H9 (cell line): Measurements from ENCODE around the gene MPST. TPM values are rescaled to one million over a fixed set of nuclear protein-coding genes. Genes with fewer than 3 reads are reported as not detected.

Experiments used
- DNase-seq: peaks from one replicate; pipeline ENCODE4 v3.0.0-alpha.2; 2017
- H2AFZ ChIP-seq: one replicate; pipeline ENCODE4 v1.6.1; 2013; ENCODE audit warnings: mild to moderate bottlenecking, low read length, control low read depth, moderate library complexity
- H2AK5ac ChIP-seq: 2 replicates; pipeline ENCODE4 v1.6.1; 2013; ENCODE audit warnings: low read length, control low read depth, mixed read lengths; ENCODE audit not compliant: insufficient read length
- H2BK120ac ChIP-seq: one replicate; pipeline ENCODE4 v1.6.1; 2013; ENCODE audit warnings: low read depth, mild to moderate bottlenecking, low read length, control low read depth, inconsistent platforms; ENCODE audit not compliant: poor library complexity, severe bottlenecking
- H2BK12ac ChIP-seq: 2 replicates; pipeline ENCODE4 v1.6.1; 2013; ENCODE audit warnings: low read length, control low read depth, mixed read lengths, low read depth; ENCODE audit not compliant: insufficient read length
- H2BK15ac ChIP-seq: 2 replicates; pipeline ENCODE4 v1.6.1; 2013; ENCODE audit warnings: low read depth, low read length, control low read depth
- H2BK20ac ChIP-seq: one replicate; pipeline ENCODE4 v1.6.1; 2013; ENCODE audit warnings: low read depth, mild to moderate bottlenecking, low read length, control low read depth, inconsistent platforms; ENCODE audit not compliant: poor library complexity, severe bottlenecking
- H2BK5ac ChIP-seq: 2 replicates; pipeline ENCODE4 v1.6.1; 2013; ENCODE audit warnings: low read length, control low read depth, mixed read lengths; ENCODE audit not compliant: insufficient read length
- H3K14ac ChIP-seq: 2 replicates; pipeline ENCODE4 v1.6.1; 2013; ENCODE audit warnings: low read length, control low read depth; ENCODE audit not compliant: insufficient read depth
- H3K18ac ChIP-seq: 2 replicates; pipeline ENCODE4 v1.6.1; 2013; ENCODE audit warnings: low read depth, mild to moderate bottlenecking, mixed read lengths, low read length, control low read depth; ENCODE audit not compliant: insufficient read length
- H3K23ac ChIP-seq: 2 replicates; pipeline ENCODE4 v1.6.1; 2013; ENCODE audit warnings: low read length, control low read depth, mixed read lengths, low read depth; ENCODE audit not compliant: insufficient read length
- H3K23me2 ChIP-seq: 2 replicates; pipeline ENCODE4 v1.6.1; 2013; ENCODE audit warnings: low read depth, mild to moderate bottlenecking, mixed read lengths, low read length, control low read depth; ENCODE audit not compliant: insufficient read length, poor library complexity, severe bottlenecking
- H3K27ac ChIP-seq: 2 replicates; pipeline ENCODE4 v1.5.1; 2013; ENCODE audit warnings: low read length, control low read depth, mixed read lengths, low read depth; ENCODE audit not compliant: insufficient read length
- H3K27me3 ChIP-seq: 2 replicates; pipeline ENCODE4 v1.6.1; 2013; ENCODE audit warnings: low read length, control low read depth, inconsistent platforms; ENCODE audit not compliant: insufficient read depth
- H3K4ac ChIP-seq: 2 replicates; pipeline ENCODE4 v1.6.1; 2013; ENCODE audit warnings: low read depth, mild to moderate bottlenecking, control low read depth, inconsistent platforms, low read length, moderate library complexity
- H3K4me1 ChIP-seq: 2 replicates; pipeline ENCODE4 v1.6.1; 2013; ENCODE audit warnings: low read length, control low read depth, inconsistent platforms; ENCODE audit not compliant: insufficient read depth
- H3K4me2 ChIP-seq: 2 replicates; pipeline ENCODE4 v1.6.1; 2013; ENCODE audit warnings: low read length, control low read depth, mixed read lengths; ENCODE audit not compliant: insufficient read length, insufficient read depth
- H3K56ac ChIP-seq: 2 replicates; pipeline ENCODE4 v1.6.1; 2013; ENCODE audit warnings: low read depth, mild to moderate bottlenecking, mixed read lengths, low read length, control low read depth; ENCODE audit not compliant: insufficient read length
- H3K79me1 ChIP-seq: 2 replicates; pipeline ENCODE4 v1.6.1; 2013; ENCODE audit warnings: low read depth, mild to moderate bottlenecking, moderate library complexity, low read length, control low read depth, inconsistent platforms; ENCODE audit not compliant: insufficient read depth, poor library complexity, severe bottlenecking
- H3K79me2 ChIP-seq: 2 replicates; pipeline ENCODE4 v1.6.1; 2013; ENCODE audit warnings: low read length, control low read depth, inconsistent platforms; ENCODE audit not compliant: insufficient read depth
- H3K9ac ChIP-seq: 2 replicates; pipeline ENCODE4 v1.6.1; 2013; ENCODE audit warnings: low read length, control low read depth, mixed read lengths; ENCODE audit not compliant: insufficient read length; ENCODE audit errors: extremely low read depth
- H3K9me3 ChIP-seq: one replicate; pipeline ENCODE4 v1.6.1; 2013; ENCODE audit warnings: low read depth, low read length, inconsistent platforms; ENCODE audit not compliant: control insufficient read depth
- H3T11ph ChIP-seq: one replicate; pipeline ENCODE4 v1.6.1; 2013; ENCODE audit warnings: mild to moderate bottlenecking, low read length, control low read depth, inconsistent platforms
- H4K20me1 ChIP-seq: one replicate; pipeline ENCODE4 v1.6.1; 2013; ENCODE audit not compliant: control insufficient read depth, insufficient read length, insufficient read depth
- H4K5ac ChIP-seq: 2 replicates; pipeline ENCODE4 v1.6.1; 2013; ENCODE audit warnings: low read depth, mild to moderate bottlenecking, mixed read lengths, low read length, control low read depth; ENCODE audit not compliant: insufficient read length
- H4K8ac ChIP-seq: replicated peaks from 2 replicates; pipeline ENCODE4 v1.6.1; 2013; ENCODE audit warnings: low read length, control low read depth, mixed read lengths, low read depth; ENCODE audit not compliant: insufficient read length
- H4K91ac ChIP-seq: 2 replicates; pipeline ENCODE4 v1.6.1; 2013; ENCODE audit warnings: low read depth, mild to moderate bottlenecking, moderate library complexity, mixed read lengths, low read length, control low read depth; ENCODE audit not compliant: insufficient read length
- H3K27ac Mint-ChIP-seq, 3 experiments: 2 replicates in 2 of 3; 3 replicates in 1 of 3; pipeline ENCODE4 v1.8.0; 2020 to 2021; ENCODE audit warnings: mixed read lengths in 3 of 3, mild to moderate bottlenecking in 1 of 3, moderate library complexity in 1 of 3
- H3K27me3 Mint-ChIP-seq: 2 replicates; pipeline ENCODE4 v1.8.0; 2021; ENCODE audit warnings: low read depth, mild to moderate bottlenecking, moderate library complexity, mixed read lengths
- H3K36me3 Mint-ChIP-seq, 3 experiments: 2 replicates in 2 of 3; 3 replicates in 1 of 3; pipeline ENCODE4 v1.8.0; 2020 to 2021; ENCODE audit warnings: low read depth in 3 of 3, mixed read lengths in 3 of 3; ENCODE audit not compliant: insufficient read depth in 1 of 3
- H3K4me1 Mint-ChIP-seq, 2 experiments: 2 replicates each; pipeline ENCODE4 v1.8.0; 2020; ENCODE audit warnings: mixed read lengths in 2 of 2
- H3K4me3 Mint-ChIP-seq, 2 experiments: 2 replicates in 1 of 2; 3 replicates in 1 of 2; pipeline ENCODE4 v1.8.0; 2020 to 2021; ENCODE audit warnings: mild to moderate bottlenecking in 2 of 2, mixed read lengths in 2 of 2, moderate library complexity in 1 of 2
- H3K9me3 Mint-ChIP-seq, 2 experiments: 2 replicates in 1 of 2; 3 replicates in 1 of 2; pipeline ENCODE4 v1.8.0; 2020; ENCODE audit warnings: mild to moderate bottlenecking in 2 of 2, mixed read lengths in 2 of 2, moderate library complexity in 1 of 2
- WGBS: extraction: QIAGEN DNeasy Blood & Tissue Kit; methylation state at CpG from one replicate; pipeline ENCODE4 v1.1.7; 2013; ENCODE audit warnings: missing lambda C conversion rate, low lambda C conversion rate, mixed read lengths; ENCODE audit not compliant: insufficient read length; ENCODE audit errors: extremely low coverage; 5-methylcytosine and 5-hydroxymethylcytosine counted together
- total RNA-seq: library from RNA; stranded (reverse); gene quantifications from 2 replicates; pipeline ENCODE4 v1.2.1, GENCODE V29; 2021
- TF ChIP-seq, protein P1 (sequence below): fragments of 200-600 bp; sonication (generic); conservative IDR thresholded peaks from 3 replicates; pipeline ENCODE4 v1.8.0; 2021; ENCODE audit warnings: antibody characterized with exemption, mild to moderate bottlenecking

Gene MPST
- total RNA-seq, 1 experiment from 2014 or later, result 70.5 TPM

DNA sequence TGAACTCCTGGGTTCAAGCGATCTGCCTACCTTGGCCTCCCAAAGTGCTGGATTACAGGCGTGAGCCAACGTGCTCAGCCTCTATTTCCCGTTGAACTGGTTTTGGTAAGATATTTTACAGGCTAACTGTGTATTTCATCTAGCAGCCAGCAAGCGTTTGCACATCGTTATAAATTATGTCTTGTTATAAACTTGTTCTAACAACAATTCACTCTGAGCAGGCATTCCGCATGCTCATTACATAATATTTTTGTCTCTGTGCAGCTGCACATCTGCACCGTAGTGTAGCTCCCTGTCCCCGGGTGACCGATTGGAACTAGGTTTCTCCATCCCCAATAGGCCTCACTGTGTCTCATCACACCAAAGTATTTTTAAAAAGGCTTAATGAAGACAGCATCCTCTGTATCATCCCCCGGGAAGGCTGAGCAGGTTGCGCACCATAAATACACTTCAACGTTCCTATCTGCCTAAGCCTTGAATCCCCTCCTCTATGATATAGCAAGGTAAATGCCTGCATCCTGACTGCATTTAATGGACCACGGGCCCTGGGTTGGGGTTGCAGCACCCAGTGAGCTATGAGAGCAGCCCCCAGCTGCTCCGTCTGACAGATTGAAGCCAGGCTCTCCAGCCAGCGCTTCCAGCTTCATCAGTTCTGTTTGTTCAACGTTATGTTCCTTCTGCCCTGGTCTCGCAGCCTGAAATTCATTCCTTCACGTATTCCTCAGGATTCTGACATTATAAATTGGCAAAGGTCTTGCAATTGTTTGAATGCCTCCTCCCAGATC is 48.0 kb upstream of the MPST start:
- no peak overlapping the region for H4K8ac ChIP-seq
- no peak overlapping the region for H2BK15ac ChIP-seq
- no peaks in the 10 kb centered on the region for H4K20me1 ChIP-seq
- H2BK5ac ChIP-seq, result no peak overlapping the region
- H3T11ph ChIP-seq, result no peak overlapping the region
- H3K79me1 ChIP-seq, result no peaks in the 10 kb centered on the region
- no peak overlapping the region for H2BK20ac ChIP-seq
- H3K79me2 ChIP-seq, result no peaks in the 10 kb centered on the region
- H3K23ac ChIP-seq, result no peak overlapping the region
- no peak overlapping the region for H4K5ac ChIP-seq
- no peaks in the 10 kb centered on the region for H3K23me2 ChIP-seq
- Mint-ChIP-seq H3K36me3 (no peaks in the 10 kb centered on the region), H3K27ac (no peak overlapping the region; a peak in 1 of 7 replicates), H3K27me3 (peaks cover 18% of the 10 kb centered on the region), H3K4me3 (no peak overlapping the region), H3K4me1 (no peaks in the 10 kb centered on the region), H3K9me3 (no peaks in the 10 kb centered on the region)
- no peak overlapping the region for H3K4ac ChIP-seq
- TF ChIP-seq, protein P1, sequence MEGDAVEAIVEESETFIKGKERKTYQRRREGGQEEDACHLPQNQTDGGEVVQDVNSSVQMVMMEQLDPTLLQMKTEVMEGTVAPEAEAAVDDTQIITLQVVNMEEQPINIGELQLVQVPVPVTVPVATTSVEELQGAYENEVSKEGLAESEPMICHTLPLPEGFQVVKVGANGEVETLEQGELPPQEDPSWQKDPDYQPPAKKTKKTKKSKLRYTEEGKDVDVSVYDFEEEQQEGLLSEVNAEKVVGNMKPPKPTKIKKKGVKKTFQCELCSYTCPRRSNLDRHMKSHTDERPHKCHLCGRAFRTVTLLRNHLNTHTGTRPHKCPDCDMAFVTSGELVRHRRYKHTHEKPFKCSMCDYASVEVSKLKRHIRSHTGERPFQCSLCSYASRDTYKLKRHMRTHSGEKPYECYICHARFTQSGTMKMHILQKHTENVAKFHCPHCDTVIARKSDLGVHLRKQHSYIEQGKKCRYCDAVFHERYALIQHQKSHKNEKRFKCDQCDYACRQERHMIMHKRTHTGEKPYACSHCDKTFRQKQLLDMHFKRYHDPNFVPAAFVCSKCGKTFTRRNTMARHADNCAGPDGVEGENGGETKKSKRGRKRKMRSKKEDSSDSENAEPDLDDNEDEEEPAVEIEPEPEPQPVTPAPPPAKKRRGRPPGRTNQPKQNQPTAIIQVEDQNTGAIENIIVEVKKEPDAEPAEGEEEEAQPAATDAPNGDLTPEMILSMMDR, result no peak
- H3K56ac ChIP-seq, result no peak overlapping the region
- no peak overlapping the region for H2BK12ac ChIP-seq
- H3K9ac ChIP-seq, result no peak overlapping the region
- no peak for DNase-seq
- whole genome bisulfite sequencing, result no CpG with 5 or more reads among the region's 19 CpGs
- H4K91ac ChIP-seq, result no peak overlapping the region
- H2AFZ ChIP-seq, result no peak overlapping the region
- no peak overlapping the region for H3K27ac ChIP-seq
- no peaks in the 10 kb centered on the region for H3K9me3 ChIP-seq
- H2AK5ac ChIP-seq, result no peak overlapping the region
- H3K27me3 ChIP-seq, result no peaks in the 10 kb centered on the region
- no peak overlapping the region for H3K14ac ChIP-seq
- H3K4me2 ChIP-seq, result no peak overlapping the region
- no peaks in the 10 kb centered on the region for H3K4me1 ChIP-seq
- H3K18ac ChIP-seq, result no peak overlapping the region
- no peak overlapping the region for H2BK120ac ChIP-seq
